NCI-H2081 (cell line): ENCODE data around the gene C9orf50.
A peak's percentile ranks its signal among the peaks of the same experiment; 100 is the strongest.
"Not testable (repeated sequence)": the region's sequence is repeated elsewhere in the genome, so short reads cannot be mapped to it uniquely, and the experiment has no call there.

Source experiments
- DNase-seq, 2 experiments: peaks; one replicate each; lab custom pipeline; 2025; lab: John Stamatoyannopoulos, UW

C9orf50 gene, protein sequence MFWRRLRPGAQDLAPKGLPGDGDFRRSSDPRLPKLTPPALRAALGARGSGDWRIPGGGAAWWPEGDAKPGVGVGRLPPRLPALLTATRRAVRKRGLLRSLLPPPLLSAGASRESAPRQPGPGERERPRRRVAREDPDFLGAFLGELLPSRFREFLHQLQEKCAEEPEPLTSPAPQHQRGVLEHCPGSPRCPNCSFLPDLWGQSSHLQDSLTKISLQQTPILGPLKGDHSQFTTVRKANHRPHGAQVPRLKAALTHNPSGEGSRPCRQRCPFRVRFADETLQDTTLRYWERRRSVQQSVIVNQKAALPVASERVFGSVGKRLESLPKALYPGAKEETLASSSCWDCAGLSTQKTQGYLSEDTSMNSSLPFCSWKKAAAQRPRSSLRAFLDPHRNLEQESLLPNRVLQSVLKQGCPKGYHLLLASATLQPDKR

DNA sequence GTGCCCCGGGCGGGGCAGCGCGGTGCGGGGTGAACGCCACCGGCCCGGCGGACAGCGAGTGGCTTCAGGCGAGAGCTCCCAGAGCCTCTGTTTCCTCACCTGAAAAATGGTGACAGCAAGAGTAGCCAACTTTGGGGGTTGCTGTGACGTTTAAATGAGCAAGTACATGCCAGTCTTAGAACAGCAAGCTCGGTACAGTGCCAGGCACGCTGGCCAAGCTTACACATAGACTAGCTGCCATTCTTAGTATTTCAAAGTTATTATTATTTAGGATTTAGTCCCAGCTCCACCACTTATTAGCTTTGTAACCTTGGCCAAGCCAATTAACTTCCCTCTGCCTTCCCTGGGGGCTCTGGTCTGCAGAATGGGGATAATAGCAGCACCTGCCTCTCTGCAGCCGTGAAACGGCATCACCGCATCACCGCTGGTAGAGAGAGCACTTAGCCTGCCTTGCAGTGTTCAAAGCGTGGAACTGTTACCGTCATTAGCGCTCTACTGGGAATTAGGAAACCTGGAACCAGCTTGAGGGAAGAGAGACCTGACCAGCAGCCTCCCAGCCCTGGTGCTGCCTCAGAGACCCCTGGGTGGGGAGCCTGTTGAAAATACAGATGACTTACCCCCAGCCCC is at the start of gene C9orf50:
Gene C9orf50, minus strand, starts transcription at position 433 of the 627 bp plus-strand sequence. CDS start 527 bp downstream, outside the sequence.
- DNase-seq: peak in 1 of 2 experiments; percentile 52

DNA sequence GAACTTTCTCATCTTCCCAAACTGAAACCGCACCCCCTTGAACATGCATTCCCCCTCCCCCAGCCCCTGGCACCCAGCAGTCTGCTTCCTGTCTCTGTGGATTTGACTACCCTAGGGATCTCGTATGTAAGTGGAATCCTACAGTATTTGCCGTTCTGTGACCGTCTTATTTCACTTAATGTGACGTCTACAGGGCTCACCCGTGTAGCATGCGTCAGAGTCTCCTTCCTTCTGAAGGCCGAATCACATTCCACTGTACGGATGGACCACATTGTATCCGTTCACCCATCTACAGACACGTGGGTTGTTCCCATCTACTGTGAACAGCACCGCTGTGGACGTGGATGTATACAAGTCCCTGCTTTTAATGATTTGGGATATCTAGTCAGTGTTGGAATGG is 49.0 kb upstream of the C9orf50 start:
- no peak for DNase-seq

DNA sequence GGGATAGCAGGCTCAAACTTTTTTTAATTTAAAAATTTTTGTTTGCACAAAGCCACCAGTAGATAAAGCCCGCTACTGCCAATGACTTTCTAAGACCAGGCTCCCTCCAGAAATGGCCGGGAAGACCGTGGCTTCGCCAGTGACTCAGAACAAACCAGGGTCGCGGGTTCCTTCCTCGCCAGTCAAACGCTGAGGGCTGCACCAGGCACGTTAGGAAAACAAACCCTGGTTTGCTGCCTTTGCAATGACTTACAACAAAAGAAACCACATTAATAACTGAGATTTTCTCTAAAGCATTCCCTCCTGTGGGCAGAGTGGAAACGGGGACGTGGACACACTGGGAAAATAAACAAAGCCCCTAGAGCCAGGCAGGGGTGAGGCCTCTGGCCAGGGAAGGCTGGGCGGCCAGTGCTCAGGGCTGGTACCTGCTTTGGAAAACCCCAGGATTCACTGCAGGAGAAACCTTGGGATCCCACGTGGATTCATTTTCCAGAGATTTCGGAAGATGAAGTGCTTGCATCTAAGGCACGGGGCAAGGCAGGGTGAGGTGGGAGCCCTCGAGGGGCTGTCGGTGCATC is 48.3 kb upstream of the C9orf50 start:
- DNase-seq: no peak

DNA sequence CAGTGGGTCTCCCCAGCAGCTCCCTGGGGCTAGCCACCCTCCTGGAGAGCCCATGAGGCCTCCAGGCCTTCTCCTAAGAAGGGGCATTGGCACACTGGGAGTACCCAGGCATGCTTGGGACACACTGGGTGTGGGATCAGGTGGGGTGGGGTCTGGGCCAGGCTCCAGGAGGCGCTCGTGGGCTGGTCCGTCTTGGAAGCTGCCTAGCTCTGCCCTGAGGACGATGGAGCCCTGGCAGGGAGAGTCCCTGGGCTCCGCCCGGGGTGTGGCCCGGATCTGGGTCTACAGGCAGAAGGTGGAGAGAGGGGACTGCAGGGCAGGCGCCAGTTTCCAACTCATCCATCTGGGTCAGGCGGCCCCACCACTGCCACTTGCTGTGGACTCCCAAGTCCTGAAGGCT is 46.9 kb upstream of the C9orf50 start:
- no peak for DNase-seq

DNA sequence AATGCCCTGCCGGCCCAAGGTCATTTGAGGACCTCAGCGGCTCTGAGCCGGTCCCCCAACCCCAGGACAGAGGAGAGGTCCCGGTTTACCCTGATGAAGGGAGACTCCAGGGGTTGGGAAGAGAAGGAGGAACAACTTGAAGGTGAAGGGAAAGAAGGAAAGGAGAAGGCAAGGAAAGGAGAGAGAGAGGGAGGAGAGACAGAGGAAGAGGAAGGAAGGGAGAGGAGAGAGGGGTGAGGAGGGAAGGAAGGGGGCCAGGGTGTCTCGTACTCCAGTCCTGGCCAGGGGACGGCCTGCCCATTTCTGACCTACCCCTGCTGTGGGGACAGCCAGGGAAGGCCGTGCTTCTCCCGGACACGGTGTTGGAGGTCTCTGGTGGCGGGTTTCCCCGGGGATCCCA is 46.5 kb upstream of the C9orf50 start:
- DNase-seq: no peak

DNA sequence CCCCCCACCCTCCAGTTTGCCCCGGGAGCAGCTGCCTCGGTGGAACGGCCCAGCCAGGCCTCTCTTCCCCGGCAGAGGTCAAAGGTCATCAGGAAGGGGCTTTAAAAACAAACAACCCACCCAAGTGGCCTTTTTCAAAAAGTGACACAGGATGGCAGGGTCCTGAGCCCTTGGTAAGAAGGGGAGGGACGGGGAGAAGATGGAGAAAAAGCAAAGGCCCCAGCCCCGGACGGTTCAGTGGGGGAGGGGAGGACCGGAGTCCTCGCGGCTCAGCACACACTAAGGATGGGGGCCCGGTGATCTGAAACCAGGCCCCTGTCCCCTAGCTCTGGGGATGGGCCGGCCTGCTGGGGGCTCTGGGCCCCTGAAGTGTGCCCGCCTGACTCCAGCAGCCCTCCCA is 45.7 kb upstream of the C9orf50 start:
- no peak for DNase-seq

DNA sequence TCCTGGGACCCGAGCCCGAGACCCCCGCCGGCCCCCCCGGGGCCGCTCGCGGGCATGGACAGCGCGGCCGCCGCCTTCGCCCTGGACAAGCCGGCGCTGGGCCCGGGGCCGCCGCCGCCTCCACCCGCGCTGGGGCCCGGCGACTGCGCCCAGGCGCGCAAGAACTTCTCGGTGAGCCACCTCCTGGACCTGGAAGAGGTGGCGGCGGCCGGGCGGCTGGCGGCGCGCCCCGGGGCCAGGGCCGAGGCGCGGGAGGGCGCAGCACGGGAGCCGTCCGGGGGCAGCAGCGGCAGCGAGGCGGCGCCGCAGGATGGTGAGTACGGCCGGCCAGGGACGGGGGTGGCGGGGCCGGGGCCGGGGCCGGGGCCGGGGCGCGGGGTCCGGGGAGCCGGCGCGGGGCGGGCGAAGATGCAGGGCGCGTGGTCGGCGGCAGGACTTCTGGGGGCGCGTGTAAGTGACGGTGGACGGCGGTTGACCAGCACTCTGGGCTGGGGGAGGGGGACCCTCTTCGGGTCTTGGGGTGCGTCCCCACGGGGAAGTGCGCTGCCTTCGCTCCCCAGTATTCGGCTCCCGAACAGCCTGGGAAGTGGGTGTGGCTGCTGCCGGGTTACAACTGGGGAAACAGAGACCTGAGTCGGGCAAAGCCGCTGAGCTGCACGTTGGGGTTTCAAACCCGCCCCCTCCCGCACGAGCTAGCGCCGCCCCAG is 45.1 kb upstream of the C9orf50 start:
- DNase-seq: no peak

DNA sequence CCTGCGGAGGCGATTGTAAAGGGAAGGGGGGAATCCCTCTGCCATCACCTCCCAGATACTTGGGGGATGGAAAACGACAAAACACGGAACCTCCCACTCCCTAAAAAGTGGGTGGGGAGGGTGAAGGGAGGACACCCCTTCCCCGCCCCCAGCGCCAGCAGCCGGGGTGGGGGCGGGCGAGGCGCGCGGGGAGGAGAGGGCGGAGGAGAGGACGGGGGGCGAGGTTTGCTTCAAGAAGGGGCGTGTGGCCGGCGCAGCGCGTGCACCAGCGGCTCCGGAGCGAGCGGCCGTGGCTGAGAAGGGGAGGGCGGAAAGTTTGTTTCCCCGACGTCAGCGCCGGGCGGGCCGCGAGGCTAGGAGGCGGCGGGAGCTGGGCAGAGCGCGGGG is 44.5 kb upstream of the C9orf50 start, which contains the start of gene PRRX2:
Gene PRRX2, plus strand, starts transcription at position 259 of the 387 bp plus-strand sequence. CDS start 221 bp downstream, outside the sequence.
- DNase-seq: no peak

DNA sequence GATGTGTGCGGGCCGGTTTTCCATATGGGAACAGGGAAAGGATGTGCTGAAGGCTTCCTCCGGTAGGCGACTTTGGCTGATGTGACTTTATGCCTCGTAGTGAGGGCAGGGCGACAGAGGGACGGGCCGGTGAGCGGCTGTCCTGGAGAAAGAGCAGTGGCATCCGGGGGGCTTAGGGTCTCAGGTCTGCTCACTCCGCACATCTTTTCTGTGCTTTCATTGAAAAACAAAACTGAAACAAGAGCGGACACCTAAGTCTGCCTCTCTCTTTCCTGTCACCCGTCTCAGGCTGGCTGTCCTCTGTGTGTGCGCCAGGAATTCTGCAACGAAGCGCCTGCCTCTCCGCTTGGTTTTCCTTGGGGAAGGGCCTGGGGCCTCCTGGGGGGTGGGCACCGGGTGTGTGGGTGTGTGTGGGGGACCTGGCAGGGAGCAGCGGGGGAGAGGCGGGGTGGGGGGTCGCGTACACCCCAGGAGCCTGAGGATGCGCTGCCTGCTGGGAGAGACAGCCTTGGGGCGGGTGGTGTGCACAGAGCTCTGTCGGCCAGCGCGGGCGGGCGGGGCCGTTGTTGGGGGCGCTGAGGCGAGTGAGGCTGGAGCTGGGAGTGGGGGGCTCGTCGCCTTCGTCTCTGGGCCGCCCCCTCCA is 44.0 kb upstream of the C9orf50 start:
- no peak for DNase-seq

DNA sequence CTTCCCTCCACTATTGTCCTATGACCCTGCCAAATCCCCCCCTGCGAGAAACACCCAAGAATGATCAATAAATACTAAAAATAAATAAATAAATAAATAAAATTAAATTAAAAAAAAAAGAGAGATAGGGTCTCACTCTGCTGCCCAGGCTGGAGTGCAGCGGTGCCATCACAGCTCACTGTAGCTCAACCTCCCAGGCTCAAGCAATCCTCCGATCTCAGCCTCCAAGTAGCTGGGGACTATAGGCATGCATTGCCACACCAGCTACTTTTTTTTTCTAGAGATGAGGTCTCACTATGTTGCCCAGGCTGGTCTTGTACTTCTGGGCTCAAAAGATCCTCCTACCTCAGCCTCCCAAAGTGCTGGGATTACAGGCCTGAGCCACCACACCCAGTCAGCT is 41.3 kb upstream of the C9orf50 start:
- not testable (repeated sequence) for DNase-seq

DNA sequence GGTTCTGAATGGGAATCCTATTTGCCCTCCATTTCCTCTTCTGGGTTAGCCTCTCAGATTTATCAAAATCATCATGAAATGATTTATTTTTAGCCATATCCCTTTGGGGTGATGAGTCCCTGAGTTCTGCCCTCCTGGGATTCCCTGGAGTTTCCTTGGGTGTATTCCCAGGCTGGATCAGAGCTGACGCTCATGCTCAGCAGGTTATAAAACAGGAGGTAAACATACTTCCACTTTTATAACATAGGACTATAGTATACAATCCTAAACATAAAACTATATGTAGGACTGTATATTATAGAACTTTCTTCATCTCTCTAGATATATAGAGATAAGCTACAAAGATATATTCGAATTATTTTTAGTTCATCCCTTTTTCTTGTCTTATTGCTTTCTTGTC is 40.1 kb upstream of the C9orf50 start:
- DNase-seq: no peak

DNA sequence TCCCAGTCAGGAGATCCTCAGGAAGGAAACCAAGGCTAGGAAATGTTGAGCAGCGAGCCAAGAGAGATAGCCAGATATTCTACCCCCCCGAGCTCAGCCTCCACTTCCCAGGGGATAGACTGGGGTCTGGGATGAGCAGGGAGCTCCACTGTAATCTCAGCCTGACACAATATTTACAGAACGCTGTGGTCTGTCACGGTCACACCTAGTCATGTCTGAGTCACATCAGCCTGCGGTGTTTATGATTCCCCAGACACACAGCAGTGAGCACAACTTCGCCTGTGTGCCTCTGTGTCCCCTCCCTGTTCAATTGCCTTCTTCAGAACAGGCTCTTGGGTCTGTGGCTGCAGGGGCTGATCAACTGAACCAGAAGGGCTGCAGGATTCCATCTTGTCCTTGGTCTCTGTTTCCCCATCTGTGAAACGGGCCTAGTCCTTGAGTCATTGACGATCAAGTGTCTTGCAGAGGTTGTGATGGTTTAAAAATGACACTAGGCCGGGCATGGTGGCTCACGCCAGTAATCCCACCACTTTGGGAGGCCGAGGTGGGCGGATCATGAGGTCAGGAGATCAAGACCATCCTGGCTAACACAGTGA is 36.0 kb upstream of the C9orf50 start:
- DNase-seq: no peak

DNA sequence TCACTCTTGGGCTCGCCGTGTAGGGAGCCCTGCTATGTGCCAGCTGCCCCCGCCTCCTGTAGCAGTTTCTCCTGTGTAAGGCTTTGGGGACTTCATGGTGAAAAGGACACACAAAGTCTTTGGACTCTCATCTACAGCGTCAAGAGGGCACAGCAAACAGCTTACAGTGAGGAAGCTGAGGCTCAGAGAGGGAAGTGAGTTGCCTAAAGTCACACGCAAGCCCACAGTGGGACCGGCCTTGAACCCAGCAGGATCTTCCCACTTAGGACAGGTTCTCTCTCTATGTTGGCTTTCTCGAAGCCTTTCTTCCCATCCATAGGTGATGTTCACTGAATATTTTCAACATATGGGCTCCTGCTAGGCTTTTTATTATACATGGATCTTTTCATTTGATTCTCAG is 34.8 kb upstream of the C9orf50 start:
- no peak for DNase-seq

DNA sequence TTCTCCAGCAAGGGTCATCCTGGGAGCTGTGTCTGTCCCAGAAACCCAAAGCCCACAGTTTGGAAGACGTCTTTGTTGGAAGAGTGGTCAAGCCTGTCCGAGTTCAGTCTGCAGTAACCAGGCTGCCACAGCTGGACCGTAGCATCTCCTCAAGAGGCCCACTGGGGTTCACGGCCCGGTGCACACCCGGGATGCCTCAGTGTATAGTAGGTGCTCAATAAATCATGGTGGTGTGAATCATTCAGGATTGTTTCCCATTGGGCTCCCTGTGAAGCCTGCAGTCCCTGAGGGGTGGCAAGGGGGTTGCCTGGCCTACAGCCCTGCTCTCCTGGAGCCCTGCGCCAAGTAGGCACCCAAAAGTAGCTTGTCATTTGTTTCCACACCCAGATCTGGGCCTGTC is 34.3 kb upstream of the C9orf50 start:
- no peak for DNase-seq

DNA sequence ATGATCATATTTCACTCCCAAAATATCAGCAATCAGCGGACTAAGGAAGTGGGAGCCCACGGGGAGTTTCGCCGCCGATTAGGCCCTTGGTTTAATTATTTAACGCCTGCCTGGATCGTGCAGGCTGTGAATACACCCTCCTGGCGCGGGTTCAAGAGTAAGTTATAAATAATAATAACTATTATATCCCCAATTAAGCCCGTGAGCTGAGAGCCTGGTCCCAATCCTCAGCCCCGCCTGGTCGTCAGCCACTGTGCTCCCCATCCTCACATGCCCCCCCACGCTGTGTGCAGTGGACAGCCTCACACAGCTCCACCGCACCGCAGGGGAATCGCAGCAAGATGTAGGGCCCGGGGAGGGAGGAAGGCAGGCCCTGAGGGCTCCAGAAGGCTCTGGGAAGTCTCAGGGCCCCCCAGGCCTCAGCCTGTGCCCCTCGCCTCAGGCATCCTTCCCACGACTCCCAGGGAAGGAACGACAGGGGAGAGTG is 33.7 kb upstream of the C9orf50 start:
- no peak for DNase-seq

DNA sequence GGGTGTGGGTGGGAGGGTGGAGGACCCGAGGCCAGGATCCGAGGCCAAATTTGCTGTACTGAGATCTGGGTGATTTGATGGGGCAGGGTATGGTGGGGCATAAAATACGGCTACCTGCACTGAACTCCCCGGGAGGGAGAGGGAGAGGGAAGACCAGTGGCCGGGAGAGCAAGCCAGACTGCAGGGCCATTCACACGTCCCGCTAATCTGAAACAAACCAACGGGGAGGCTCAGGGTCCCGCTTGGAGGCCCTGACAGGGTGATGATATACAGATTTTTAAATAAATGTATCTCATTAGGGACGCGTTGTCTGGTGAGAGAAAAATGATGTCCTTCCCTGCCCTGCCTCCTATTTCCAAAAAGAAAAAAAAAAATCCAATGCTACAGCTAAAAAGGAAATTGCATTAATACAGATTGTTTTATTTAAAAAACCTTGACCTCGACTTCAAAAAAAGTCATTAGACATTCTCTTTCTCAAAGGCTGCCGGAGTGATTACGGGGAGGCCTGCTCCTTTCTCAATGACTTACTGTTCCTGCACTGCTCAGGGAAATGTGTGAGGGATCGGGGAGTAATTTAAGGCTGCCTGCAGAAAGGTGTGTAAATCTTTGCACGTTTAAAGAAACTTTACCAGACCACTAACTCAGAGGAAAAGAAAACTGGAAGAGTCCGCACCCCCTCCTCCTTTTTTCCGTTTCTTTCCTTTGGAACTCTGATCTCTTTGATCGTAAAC is 33.1 kb upstream of the C9orf50 start:
- DNase-seq: no peak

DNA sequence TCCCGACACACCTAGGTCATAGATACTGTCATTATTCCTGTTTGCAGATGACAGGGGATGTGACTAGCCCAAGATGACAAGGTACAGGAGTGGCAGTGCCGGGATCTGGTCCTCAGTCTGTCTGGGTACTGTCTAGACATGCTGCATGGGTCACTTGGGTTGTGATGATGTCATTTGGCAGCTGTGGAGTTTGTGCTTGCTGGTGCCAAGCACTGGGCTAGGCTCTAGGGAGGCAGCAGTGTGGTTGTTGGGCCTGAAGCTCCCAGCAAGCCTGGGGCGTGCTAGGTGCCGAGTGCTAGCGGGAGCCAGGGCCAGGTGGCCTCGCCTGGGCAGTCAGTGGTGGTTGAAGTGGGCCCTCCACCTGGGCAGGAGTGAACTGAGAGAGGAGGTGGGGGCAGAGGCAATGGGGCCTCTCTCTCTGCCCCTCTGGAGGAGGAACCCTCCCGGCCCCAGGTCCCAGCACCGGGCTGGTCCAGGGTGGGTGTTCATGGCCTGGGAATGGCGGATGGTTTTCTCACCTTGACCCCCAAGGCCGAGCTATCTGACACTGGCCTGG is 29.9 kb upstream of the C9orf50 start:
- no peak for DNase-seq

DNA sequence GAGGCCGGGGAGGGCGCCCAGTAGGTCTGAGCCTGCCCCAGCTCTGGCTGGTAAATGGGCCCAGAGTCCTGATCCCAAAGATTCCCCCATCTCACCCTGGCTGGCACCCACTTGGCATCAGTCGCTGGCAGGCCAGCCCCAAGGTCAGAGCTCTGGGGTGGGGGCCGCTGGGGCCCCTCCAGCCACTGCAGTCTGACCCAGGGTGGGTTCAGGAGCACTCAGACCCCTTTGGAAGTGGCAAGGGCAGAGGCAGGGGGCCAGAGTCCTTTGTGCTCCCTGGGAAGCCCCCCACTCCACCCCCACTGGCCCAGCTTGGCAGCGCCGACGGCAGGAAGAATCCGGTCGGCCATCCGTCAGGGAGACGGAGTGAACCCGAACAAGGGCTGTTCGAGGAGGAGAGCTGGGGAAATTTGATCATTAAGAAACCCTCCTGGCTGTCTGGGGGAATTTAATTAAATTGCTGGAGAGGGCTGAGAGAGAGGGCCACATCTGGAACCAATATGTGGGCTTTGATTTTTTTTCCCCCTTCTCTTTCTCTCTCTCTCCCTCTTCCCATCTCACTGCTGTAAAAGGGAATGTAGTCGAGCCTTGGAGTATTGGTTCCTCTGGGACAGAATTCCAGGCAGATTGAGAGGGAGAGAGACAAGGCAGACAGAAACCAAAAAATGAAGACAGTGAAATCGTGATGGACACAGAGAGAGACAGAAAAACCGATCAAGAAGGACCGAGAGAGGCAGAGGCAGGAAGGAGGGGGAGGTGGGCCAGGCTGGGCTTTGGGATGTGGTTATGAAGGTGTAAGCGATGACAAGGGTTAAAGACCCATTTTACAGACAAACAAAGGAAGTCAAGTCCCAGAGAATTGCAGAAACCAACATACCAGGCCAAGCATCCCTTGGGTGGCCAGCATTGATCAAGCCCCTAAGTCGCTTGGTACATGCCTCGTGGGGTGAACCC is 29.1 kb upstream of the C9orf50 start:
- DNase-seq: no peak

DNA sequence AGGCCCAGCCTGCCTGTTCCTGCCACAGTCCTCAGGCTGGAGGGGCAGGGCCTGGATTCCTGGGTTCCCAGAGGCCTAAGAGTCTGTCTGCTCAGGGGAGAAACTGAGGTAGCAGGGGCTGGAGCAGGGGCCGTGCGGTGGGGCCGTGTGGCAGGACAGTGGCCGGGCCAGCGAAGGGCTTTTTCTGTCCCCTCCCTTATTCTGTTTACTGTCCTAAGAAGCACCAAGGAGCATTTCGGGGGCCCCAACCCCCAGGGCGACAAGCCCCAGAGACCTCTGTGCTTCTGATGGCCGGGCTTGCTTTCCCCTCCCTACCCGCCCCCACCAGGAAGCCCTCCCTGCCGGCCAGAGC is 27.8 kb upstream of the C9orf50 start:
- no peak for DNase-seq
